ENCODE data around the gene CNMD. TPM values are rescaled to one million over a fixed set of nuclear protein-coding genes. Genes with fewer than 3 reads are reported as not detected.

CNMD gene
- total RNA-seq, 4 donors from 2014 or later: not detected

DNA sequence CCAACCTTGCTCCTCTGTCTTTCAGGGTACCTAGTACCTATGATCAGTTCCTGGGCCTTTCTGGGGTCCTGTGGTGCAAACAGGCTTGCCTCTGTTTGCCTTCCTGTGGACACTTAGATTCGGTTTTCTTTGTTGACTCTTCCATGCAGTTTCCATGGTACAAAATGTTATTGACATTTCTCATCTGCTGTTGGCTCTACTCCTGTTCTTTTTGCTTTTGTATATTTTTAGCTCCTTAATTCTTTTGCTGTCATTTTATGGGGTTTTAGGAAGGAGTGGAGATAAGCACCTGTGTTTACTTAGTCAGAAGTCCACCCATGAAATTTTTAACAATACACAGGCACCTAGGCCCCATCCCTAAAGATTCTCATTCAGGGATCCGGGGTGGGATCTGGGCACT is 20.5 kb upstream of the CNMD start:
- no peak for DNase-seq
- no peak overlapping the region for H3K4me3 ChIP-seq
- H3K9me3 ChIP-seq: no peaks in the 10 kb centered on the region
- no peaks in the 10 kb centered on the region for H3K36me3 ChIP-seq
- no peak overlapping the region for H3K27ac ChIP-seq
- 24 to 39% methylated on average over 2 of the region's 2 CpGs for WGBS, 2 donors
- TF ChIP-seq, protein P1, sequence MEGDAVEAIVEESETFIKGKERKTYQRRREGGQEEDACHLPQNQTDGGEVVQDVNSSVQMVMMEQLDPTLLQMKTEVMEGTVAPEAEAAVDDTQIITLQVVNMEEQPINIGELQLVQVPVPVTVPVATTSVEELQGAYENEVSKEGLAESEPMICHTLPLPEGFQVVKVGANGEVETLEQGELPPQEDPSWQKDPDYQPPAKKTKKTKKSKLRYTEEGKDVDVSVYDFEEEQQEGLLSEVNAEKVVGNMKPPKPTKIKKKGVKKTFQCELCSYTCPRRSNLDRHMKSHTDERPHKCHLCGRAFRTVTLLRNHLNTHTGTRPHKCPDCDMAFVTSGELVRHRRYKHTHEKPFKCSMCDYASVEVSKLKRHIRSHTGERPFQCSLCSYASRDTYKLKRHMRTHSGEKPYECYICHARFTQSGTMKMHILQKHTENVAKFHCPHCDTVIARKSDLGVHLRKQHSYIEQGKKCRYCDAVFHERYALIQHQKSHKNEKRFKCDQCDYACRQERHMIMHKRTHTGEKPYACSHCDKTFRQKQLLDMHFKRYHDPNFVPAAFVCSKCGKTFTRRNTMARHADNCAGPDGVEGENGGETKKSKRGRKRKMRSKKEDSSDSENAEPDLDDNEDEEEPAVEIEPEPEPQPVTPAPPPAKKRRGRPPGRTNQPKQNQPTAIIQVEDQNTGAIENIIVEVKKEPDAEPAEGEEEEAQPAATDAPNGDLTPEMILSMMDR (IDR thresholded peaks at IDR 0.05): no peak
- no peak for TF ChIP-seq POLR2A (IDR thresholded peaks at IDR 0.05)
- no peaks in the 10 kb centered on the region for H3K4me1 ChIP-seq
- intact Hi-C loops (cut with DNase I): no loop called here
- H3K27me3 ChIP-seq: peaks cover 0 to 7% (median 0%) of the 10 kb centered on the region in 4 donors

- intact Hi-C loops (cut with DNase I): no loop called here
- no peak overlapping the region for H3K27ac ChIP-seq
- no peak for DNase-seq
- no peaks in the 10 kb centered on the region for H3K36me3 ChIP-seq
- H3K9me3 ChIP-seq: no peaks in the 10 kb centered on the region
- 29 to 34% methylated on average over 3 of the region's 3 CpGs for WGBS, 2 donors
- H3K27me3 ChIP-seq: peaks cover 0 to 7% (median 0%) of the 10 kb centered on the region in 4 donors
- no peak for TF ChIP-seq POLR2A (IDR thresholded peaks at IDR 0.05)
- TF ChIP-seq, protein P1 (IDR thresholded peaks at IDR 0.05): no peak
- no peak overlapping the region for H3K4me3 ChIP-seq
- H3K4me1 ChIP-seq: no peaks in the 10 kb centered on the region
These were observed 18.5 kb upstream of the CNMD start for GRCh38 chr13:52758114-52758513.

DNA sequence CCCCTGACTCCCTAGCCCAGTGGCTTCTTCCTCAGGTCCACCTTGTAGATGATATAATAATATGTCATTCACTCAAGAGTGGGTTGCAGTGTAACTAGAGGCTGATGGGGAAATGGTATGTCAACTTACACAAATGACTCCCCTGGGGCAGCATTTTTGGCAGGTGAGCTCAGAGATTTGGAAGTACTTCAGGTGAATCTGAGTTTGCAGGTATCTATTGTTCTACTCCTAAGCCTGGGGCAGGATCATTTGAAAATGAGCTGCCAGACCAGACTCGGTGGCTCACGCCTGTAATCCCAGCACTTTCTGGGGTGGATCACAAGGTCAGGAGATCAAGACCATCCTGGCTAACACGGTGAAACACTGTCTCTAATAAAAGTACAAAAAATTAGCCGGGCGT is 11.6 kb upstream of the CNMD start:
- no peak overlapping the region for H3K4me3 ChIP-seq
- no peaks in the 10 kb centered on the region for H3K36me3 ChIP-seq
- TF ChIP-seq, protein P1 (IDR thresholded peaks at IDR 0.05): no peak
- TF ChIP-seq POLR2A (IDR thresholded peaks at IDR 0.05): no peak
- DNase-seq: no peak
- peaks cover 0 to 34% (median 0%) of the 10 kb centered on the region in 4 donors for H3K27me3 ChIP-seq
- intact Hi-C loops (cut with DNase I): no loop called here
- no peaks in the 10 kb centered on the region for H3K9me3 ChIP-seq
- WGBS, 2 donors: 54 to 63% methylated on average over 3 to 5 of the region's 5 CpGs
- no peak overlapping the region for H3K27ac ChIP-seq
- no peaks in the 10 kb centered on the region for H3K4me1 ChIP-seq

- TF ChIP-seq, protein P1 (IDR thresholded peaks at IDR 0.05): no peak
- no peak for TF ChIP-seq POLR2A (IDR thresholded peaks at IDR 0.05)
- Histone ChIP-seq H3K27ac (no peak overlapping the region), H3K4me3 (no peak overlapping the region), H3K9me3 (no peaks in the 10 kb centered on the region), H3K4me1 (no peaks in the 10 kb centered on the region), H3K27me3 (peaks cover 0 to 33% (median 0%) of the 10 kb centered on the region in 4 donors), H3K36me3 (no peaks in the 10 kb centered on the region)
- no peak for DNase-seq
- intact Hi-C loops (cut with DNase I): no loop called here
- WGBS, 2 donors: 82 to 88% methylated on average over 1 of the region's 1 CpG
These were observed 11.1 kb upstream of the CNMD start for GRCh38 chr13:52750713-52751112.

GRCh38 chr13:52749419-52749818 is 9.8 kb upstream of the CNMD start:
- no peaks in the 10 kb centered on the region for H3K9me3 ChIP-seq
- H3K4me1 ChIP-seq: no peaks in the 10 kb centered on the region
- no peaks in the 10 kb centered on the region for H3K36me3 ChIP-seq
- no peak for TF ChIP-seq POLR2A (IDR thresholded peaks at IDR 0.05)
- TF ChIP-seq, protein P1 (IDR thresholded peaks at IDR 0.05): no peak
- H3K4me3 ChIP-seq: no peak overlapping the region
- WGBS, 2 donors: 49% methylated on average over 5 of the region's 5 CpGs
- no peak for DNase-seq
- intact Hi-C loops (cut with DNase I): no loop called here
- H3K27ac ChIP-seq: no peak overlapping the region
- H3K27me3 ChIP-seq: peaks cover 0 to 41% (median 0%) of the 10 kb centered on the region in 4 donors
